NT2/D1 (cell line): Measurements from ENCODE around the gene ZNF394.

Experiments
- YY1 ChIP-seq: IDR thresholded peaks from 2 replicates; pipeline ENCODE4 v1.6.1; 2011; ENCODE audit not compliant: insufficient read length, insufficient read depth
- ZNF274 ChIP-seq: IDR thresholded peaks from 2 replicates; pipeline ENCODE4 v1.6.1; 2011; ENCODE audit warnings: mild to moderate bottlenecking, low read depth, low read length

- no peak for TF ChIP-seq ZNF274
- TF ChIP-seq YY1: no peak
These were observed 39.4 kb downstream of the ZNF394 start for GRCh38 chr7:99460651-99461050.
